ENCODE measurements around the gene PLN. TPM values are rescaled to one million over a fixed set of nuclear protein-coding genes. Genes with fewer than 3 reads are reported as not detected.

The PLN gene
- total and polyA plus RNA-seq, 10 donors = 0.43 to 3.9 (median 2.3) TPM

- peaks cover 0 to 22% (median 12%) of the 10 kb centered on the region in 6 donors for H3K4me1 ChIP-seq
- TF ChIP-seq POLR2AphosphoS5 (IDR thresholded peaks at IDR 0.05) (no peak), POLR2A (IDR thresholded peaks at IDR 0.05) (no peak), CTCF (IDR thresholded peaks at IDR 0.05 in 8 of 11, conservative IDR thresholded peaks at IDR 0.05 in 3 of 11) (no peak)
- WGBS, 5 donors = 97 to 99% (median 98%) methylated on average over 12 of the region's 12 CpGs
- H3K9me3 ChIP-seq = peaks cover 18 to 77% (median 73%) of the 10 kb centered on the region in 8 donors
- intact Hi-C loops (cut with DNase I; ENCODE audit: low total_unique reads) = loop anchor here (10.0 kb wide), 1 partner anchor 206 kb away; no protein-coding TSS in a partner anchor
- H3K27me3 ChIP-seq (replicated peaks in 1 of 7) = no peaks in the 10 kb centered on the region
- H3K36me3 ChIP-seq = peaks cover 0 to 69% (median 14%) of the 10 kb centered on the region in 6 donors
- H3K27ac ChIP-seq = no peak overlapping the region
- DNase-seq = no peak
- H3K4me3 ChIP-seq = no peak overlapping the region
Measured at GRCh38 chr6:118578617-118579016, 30.5 kb downstream of the PLN start.

- DNase-seq = no peak
- H3K4me1 ChIP-seq = peaks cover 0 to 22% (median 12%) of the 10 kb centered on the region in 6 donors
- H3K36me3 ChIP-seq = peaks cover 0 to 57% (median 8%) of the 10 kb centered on the region in 6 donors
- peaks cover 9 to 65% (median 61%) of the 10 kb centered on the region in 8 donors for H3K9me3 ChIP-seq
- no peak overlapping the region for H3K27ac ChIP-seq
- TF ChIP-seq POLR2A (IDR thresholded peaks at IDR 0.05) (no peak), CTCF (IDR thresholded peaks at IDR 0.05 in 8 of 11, conservative IDR thresholded peaks at IDR 0.05 in 3 of 11) (no peak), POLR2AphosphoS5 (IDR thresholded peaks at IDR 0.05) (no peak)
- H3K27me3 ChIP-seq (replicated peaks in 1 of 7) = no peaks in the 10 kb centered on the region
- intact Hi-C loops (cut with DNase I; ENCODE audit: low total_unique reads) = loop anchor here (10.0 kb wide), 1 partner anchor 205 kb away; no protein-coding TSS in a partner anchor
- H3K4me3 ChIP-seq = no peak overlapping the region
- WGBS, 5 donors = 84 to 100% (median 92%) methylated on average over 2 of the region's 2 CpGs
Measured at GRCh38 chr6:118579786-118580185, 31.7 kb downstream of the PLN start.

- WGBS, 5 donors = 56 to 74% (median 70%) methylated on average over 10 of the region's 10 CpGs
- H3K27ac ChIP-seq = peak overlapping the region in 3 of 8 donors; percentile 16 to 41 (median 39)
- intact Hi-C loops (cut with DNase I; ENCODE audit: low total_unique reads) = no loop called here
- peaks cover 0 to 47% (median 2%) of the 10 kb centered on the region in 6 donors for H3K36me3 ChIP-seq
- no peak for TF ChIP-seq POLR2A (IDR thresholded peaks at IDR 0.05)
- TF ChIP-seq CTCF (IDR thresholded peaks at IDR 0.05 in 8 of 11, conservative IDR thresholded peaks at IDR 0.05 in 3 of 11) = peak; percentile 20 to 70 (median 58)
- no peak for DNase-seq
- peaks cover 9 to 55% (median 51%) of the 10 kb centered on the region in 8 donors for H3K9me3 ChIP-seq
- no peak overlapping the region for H3K4me3 ChIP-seq
- H3K4me1 ChIP-seq = peaks cover 0 to 22% (median 12%) of the 10 kb centered on the region in 6 donors
- no peaks in the 10 kb centered on the region for H3K27me3 ChIP-seq (replicated peaks in 1 of 7)
Measured at GRCh38 chr6:118580585-118581419, 32.7 kb downstream of the PLN start.

- intact Hi-C loops (cut with DNase I; ENCODE audit: low total_unique reads) = no loop called here
- peak overlapping the region in 3 of 8 donors; percentile 16 to 41 (median 39) for H3K27ac ChIP-seq
Measured at GRCh38 chr6:118581489-118581959, 33.4 kb downstream of the PLN start.

More at GRCh38 chr6:118581489-118581959, 33.4 kb downstream of the PLN start:
- 78 to 86% (median 82%) methylated on average over 5 of the region's 5 CpGs for WGBS, 5 donors
- Histone ChIP-seq H3K4me3 (no peak overlapping the region), H3K9me3 (peaks cover 9 to 48% (median 44%) of the 10 kb centered on the region in 8 donors), H3K27me3 (replicated peaks in 1 of 7) (no peaks in the 10 kb centered on the region), H3K36me3 (peaks cover 0 to 40% (median 0%) of the 10 kb centered on the region in 6 donors), H3K4me1 (peaks cover 0 to 22% (median 12%) of the 10 kb centered on the region in 6 donors)
- no peak for TF ChIP-seq POLR2AphosphoS5 (IDR thresholded peaks at IDR 0.05)
- TF ChIP-seq POLR2A (IDR thresholded peaks at IDR 0.05) = no peak
- TF ChIP-seq CTCF (IDR thresholded peaks at IDR 0.05 in 8 of 11, conservative IDR thresholded peaks at IDR 0.05 in 3 of 11) = no peak
- no peak for DNase-seq
